NCI-H1105 treated with DMSO at 0.1 percent for 48 hours (cell line): ENCODE measurements around the gene PIWIL1.
A peak's percentile ranks its signal among the peaks of the same experiment; 100 is the strongest.

ENCODE experiments used
- DNase-seq: peaks from one replicate; lab custom pipeline; 2025; lab: John Stamatoyannopoulos, UW

PIWIL1 gene

DNA sequence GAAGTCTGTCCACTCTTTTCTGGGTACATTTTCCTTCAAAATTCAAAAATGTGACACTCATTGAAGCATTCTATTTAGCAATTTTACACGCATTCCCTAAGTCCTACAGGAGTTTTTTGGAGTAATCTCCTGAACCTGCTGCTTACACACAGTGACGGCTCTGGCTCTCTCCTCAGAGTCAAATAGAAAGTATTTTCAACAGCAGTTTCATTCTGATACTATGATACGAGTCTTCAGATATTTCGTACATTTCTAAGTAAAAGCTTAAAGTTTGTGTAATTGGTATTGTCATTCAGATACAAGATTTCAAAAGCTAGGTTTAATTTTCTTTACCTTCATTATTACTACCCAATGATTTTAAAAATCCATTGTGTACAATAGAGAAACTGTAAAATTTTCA lies 36.4 kb downstream of the PIWIL1 start:
- no peak for DNase-seq

GRCh38 chr12:130375296-130376287 lies 37.9 kb downstream of the PIWIL1 start:
- no peak for DNase-seq

- DNase-seq = no peak
These were observed 45.1 kb downstream of the PIWIL1 start for GRCh38 chr12:130382818-130383217.

- DNase-seq = no peak
These were observed 46.5 kb downstream of the PIWIL1 start for GRCh38 chr12:130384234-130384633.

DNA sequence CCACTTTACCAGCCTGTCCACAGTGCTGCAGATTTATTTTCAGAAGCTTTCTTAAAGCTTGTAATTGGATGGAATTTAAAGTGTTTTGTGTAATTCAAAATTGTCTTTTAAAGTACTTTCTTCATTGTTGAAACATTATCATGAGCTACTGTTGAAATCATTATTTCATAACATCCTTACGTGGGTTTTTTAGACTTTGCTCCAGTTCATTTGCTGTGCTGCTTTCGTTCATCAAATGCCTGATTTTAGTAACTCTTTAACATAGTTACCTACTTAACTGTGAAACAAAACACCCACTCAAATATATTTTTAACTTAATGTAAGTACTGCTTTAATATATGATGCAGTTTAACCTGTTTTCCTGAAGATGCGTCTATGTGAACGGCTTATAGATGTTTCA lies 47.5 kb downstream of the PIWIL1 start:
- DNase-seq = no peak

- DNase-seq = no peak
These were observed 53.5 kb downstream of the PIWIL1 start for GRCh38 chr12:130391186-130391585.

DNA sequence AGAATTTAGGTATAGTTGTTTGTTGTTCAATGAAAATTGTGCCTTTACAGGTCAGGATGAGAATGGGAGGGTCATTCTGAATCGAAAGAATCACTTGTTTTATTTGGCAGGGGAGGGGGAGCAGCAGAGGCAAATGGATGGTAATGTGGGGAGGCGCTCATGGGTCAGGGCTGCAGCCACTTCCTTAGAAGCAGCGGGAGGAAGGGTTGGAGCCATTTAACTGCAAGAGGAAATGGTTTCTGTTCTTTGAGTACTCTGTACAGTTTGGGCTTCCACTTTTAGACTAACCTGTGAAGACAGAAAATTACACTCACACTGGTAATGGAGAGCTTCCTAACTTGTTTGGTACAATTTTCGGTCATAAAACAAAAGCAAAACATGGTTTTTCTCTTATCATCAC lies 57.2 kb downstream of the PIWIL1 start:
- no peak for DNase-seq

DNA sequence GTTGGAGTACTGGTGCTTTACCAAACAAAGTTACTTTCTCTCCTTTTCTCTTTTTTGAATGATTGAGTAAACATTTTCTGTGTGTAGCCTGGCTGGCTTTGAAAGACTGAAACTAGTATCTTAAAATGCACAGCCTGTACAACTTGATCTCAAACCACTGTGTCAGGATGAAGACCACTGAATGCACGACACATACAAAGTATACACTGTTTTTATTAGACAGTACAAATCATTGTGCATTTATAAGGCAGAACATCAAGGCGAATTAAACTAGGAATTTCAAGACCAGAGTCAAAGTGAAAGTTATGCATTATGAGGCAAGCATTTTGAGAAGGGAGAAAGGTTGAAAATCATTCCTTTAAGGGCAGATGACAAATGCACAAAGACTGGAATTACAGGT lies 59.0 kb downstream of the PIWIL1 start:
- no peak for DNase-seq

DNA sequence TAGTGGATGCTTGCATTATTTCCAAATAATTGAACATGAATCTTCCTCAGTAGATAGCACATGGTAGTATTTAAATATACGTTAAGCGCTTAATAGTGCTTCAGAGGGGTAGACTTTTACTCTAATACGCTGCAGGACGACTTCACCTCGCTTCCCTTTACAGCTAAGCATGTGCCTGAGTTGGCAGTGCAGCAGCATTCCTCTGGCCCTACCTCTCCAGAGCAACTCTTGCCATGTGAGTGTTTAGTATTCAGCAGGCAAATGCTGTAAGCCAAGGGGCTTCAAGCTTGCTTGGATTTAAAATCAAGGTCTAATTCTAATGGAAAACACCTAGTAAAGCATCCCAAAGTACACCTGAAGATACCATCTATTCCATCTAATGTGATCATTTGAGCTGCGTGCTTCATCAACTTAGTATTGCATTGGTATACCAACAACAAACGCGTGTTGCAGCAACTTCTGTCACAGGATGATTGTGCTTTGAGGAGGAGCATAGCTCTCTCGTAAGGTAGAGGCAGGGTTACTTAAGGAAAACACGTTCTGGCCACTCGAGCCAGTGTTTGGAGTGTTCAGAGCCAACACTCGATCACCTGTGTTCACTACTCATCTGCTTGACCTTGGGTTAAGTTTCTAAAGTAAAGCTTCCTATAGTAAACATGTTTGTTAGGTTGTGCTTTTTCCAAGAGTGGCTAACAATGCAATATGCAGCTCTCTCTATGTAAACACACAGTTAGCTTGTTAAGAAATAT lies 60.6 kb downstream of the PIWIL1 start:
- DNase-seq = no peak

- peak; percentile 10 for DNase-seq
These were observed 64.0 kb downstream of the PIWIL1 start for GRCh38 chr12:130401703-130402102.

DNA sequence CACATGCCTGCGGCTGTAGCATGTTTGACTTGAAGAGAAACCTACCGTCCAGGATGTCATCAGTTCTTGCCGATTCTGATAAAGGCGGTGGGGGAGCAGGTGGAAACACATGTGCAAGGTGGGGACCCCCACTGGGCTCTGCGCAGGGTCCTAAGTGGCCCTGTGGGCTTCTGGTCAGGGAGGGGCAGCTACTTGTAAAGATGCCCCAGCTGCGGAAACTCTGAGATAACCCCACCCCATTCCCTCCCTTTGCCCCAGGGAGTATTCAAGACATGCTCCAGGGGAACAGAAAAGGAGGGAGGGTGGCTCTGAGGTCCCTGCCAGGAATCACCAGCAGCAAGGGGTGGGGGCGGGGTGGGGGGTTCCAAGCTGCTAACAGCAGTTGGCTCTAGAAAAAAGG lies 67.6 kb downstream of the PIWIL1 start:
- no peak for DNase-seq

DNA sequence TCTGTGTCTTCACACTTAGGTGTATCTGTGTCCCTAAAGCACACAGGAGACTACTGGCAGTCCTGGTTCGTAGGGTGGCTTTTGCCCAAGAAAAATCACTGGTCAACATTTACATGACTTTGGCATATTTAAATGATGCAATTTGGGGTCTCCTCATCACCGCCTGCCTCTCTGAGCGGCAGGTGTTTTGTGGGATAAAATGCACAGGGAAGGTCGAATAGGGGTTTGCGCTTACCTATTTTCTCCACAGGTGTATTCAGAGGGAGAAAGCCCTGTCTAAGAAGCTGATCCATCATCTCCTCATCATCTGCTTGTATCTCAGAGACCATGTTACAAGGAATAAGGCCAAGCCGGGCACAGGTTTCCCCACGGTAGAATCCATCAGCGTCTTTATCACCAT lies 74.7 kb downstream of the PIWIL1 start:
- no peak for DNase-seq

GRCh38 chr12:130413909-130414308 lies 76.2 kb downstream of the PIWIL1 start:
- no peak for DNase-seq

DNA sequence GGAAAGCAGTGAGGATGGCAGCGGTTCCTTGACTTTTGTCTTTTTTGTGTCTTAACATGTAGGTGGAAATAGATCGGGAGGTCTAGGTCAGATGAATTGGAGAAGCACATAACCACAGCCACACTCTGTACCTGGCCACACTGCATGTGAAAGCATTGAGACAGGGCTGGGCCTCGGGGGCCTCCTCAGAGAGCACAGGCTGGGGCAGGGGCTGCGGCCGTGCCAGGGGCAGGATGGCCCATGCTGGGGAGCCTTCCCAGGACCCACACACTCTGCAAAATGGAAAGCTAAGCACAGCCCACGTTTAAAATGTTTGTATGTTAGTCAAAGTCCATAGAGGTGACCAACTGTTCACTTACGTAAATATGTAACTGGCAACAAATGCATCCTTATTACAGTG lies 76.7 kb downstream of the PIWIL1 start:
- DNase-seq = no peak

GRCh38 chr12:130418251-130418650 lies 80.6 kb downstream of the PIWIL1 start:
- DNase-seq = no peak

GRCh38 chr12:130419116-130419515 lies 81.4 kb downstream of the PIWIL1 start:
- DNase-seq = no peak

DNA sequence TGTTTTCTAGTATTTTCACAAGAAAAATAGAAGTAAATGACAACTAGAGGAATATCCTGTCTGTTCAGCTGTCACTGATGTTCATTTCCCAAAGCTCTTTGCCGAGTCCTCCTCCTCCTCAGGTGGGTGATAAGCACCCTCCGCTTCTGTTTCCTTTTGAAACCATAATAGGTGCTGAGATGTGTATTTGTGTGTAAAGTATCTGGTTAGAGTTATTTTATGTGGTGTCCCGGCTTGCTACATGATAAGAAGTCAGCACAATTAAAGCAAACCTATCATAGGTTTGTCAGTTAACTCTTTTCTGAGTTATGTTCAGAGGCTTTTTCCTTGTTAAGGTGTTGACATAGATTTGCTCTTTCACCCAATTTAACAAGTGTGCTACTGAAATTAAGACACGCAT lies 82.4 kb downstream of the PIWIL1 start:
- DNase-seq = no peak

DNA sequence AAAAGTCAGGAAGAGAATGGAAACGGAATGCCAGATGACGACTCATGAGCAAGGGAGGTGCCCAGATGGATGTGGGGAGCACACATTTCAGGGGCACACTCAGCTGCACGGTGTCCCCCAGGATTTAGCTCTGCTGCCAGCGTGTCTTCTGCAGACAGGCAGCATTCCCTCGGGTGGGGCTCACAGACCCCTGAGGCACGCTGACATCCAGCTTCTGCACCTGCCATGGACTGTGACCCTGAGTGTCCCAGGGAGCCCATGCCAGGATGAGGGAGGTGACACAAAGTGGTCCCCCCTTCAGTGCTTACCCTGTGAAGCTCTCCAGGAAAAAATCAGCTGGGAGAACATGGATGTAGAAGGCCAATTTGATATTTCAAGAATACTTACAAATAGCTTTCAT lies 84.2 kb downstream of the PIWIL1 start:
- no peak for DNase-seq
